ENCODE results near the gene SLC39A11. TPM values are rescaled to one million over a fixed set of nuclear protein-coding genes. Genes with fewer than 3 reads are reported as not detected.
"Not testable (repeated sequence)": the region's sequence is repeated elsewhere in the genome, so short reads cannot be mapped to it uniquely, and the experiment has no call there.

Gene SLC39A11
- total and polyA plus RNA-seq, 2 of the 13 experiments (the other 11 are each of a cell fraction or from before 2014, with no cell fraction given), result 17.2 to 31.5 TPM

GRCh38 chr17:72829883-72830282 is 262.6 kb downstream of the SLC39A11 start:
- peaks cover 18% of the 10 kb centered on the region for H3K9me3 ChIP-seq (ENCODE audit: low read length)
- no peak for FAIRE-seq
- no peak overlapping the region for H3K27ac ChIP-seq (ENCODE audit: extremely low read length, insufficient read depth, low read length)
- POLR2A ChIA-PET, result no interaction called here
- H4K20me1 ChIP-seq (ENCODE audit: insufficient read depth, low read length), result no peaks in the 10 kb centered on the region
- CTCF ChIA-PET (ENCODE audit: low intra/inter-chr PET ratio, low total read pairs), result no interaction called here
- H3K4me2 ChIP-seq (ENCODE audit: low read depth, low read length), result no peak overlapping the region
- no peak overlapping the region for H3K4me3 ChIP-seq (replicated peaks in 1 of 3; ENCODE audit: insufficient read depth in 1 of 3, low read depth in 2 of 3, low read length in 3 of 3)
- intact Hi-C loops (cut with micrococcal nuclease; ENCODE audit: unreplicated experiment), result no loop called here
- in situ Hi-C loops (cut with HindIII; ENCODE audit: extremely low pct_ligation_motif_present, low pct_unique_long_range_greater_than_20kb), result no loop called here
- peak; percentile 31; the same call in 1 of the 3 replicates for ATAC-seq
- H2AFZ ChIP-seq (ENCODE audit: low read length), result no peak overlapping the region
- no peaks in the 10 kb centered on the region for H3K79me2 ChIP-seq (ENCODE audit: insufficient read depth, low read length)
- no peaks in the 10 kb centered on the region for H3K36me3 ChIP-seq (replicated peaks in 1 of 2; ENCODE audit: control insufficient read depth in 1 of 2, insufficient read depth in 2 of 2, low read length in 2 of 2)
- no peaks in the 10 kb centered on the region for H3K27me3 ChIP-seq (ENCODE audit: control insufficient read depth in 1 of 2, insufficient read depth in 2 of 2, low read length in 2 of 2)
- WGBS (ENCODE audit: low lambda C conversion rate), result 89% methylated on average over 4 of the region's 4 CpGs
- no peak for TF ChIP-seq ZNF572 (CRISPR knock-in tag; IDR thresholded peaks at IDR 0.05)
- peak; percentile 30; the same call in 1 of the 2 replicates for TF ChIP-seq MNT (IDR thresholded peaks at IDR 0.05)
- DNase-seq (ENCODE audit: low spot score), result no peak
- no TSS peak for BruUV-seq (replicated peaks)
- no peaks in the 10 kb centered on the region for H3K4me1 ChIP-seq (ENCODE audit: insufficient read depth, low read length)
- no peak overlapping the region for H3K9ac ChIP-seq (ENCODE audit: insufficient read depth, low read depth, low read length)

GRCh38 chr17:72826602-72827001 is 265.9 kb downstream of the SLC39A11 start:
- H3K27ac ChIP-seq (ENCODE audit: extremely low read length, insufficient read depth, low read length), result no peak overlapping the region
- H3K4me1 ChIP-seq (ENCODE audit: insufficient read depth, low read length), result peaks cover 17% of the 10 kb centered on the region
- H3K4me2 ChIP-seq (ENCODE audit: low read depth, low read length), result no peak overlapping the region
- H4K20me1 ChIP-seq (ENCODE audit: insufficient read depth, low read length), result no peaks in the 10 kb centered on the region
- H3K79me2 ChIP-seq (ENCODE audit: insufficient read depth, low read length), result no peaks in the 10 kb centered on the region
- H3K27me3 ChIP-seq (ENCODE audit: control insufficient read depth in 1 of 2, insufficient read depth in 2 of 2, low read length in 2 of 2), result no peaks in the 10 kb centered on the region
- in situ Hi-C loops (cut with HindIII; ENCODE audit: extremely low pct_ligation_motif_present, low pct_unique_long_range_greater_than_20kb), result no loop called here
- ATAC-seq (no peak), FAIRE-seq (no peak), DNase-seq (ENCODE audit: low spot score) (no peak)
- peaks cover 27% of the 10 kb centered on the region for H3K9me3 ChIP-seq (ENCODE audit: low read length)
- no peaks in the 10 kb centered on the region for H3K36me3 ChIP-seq (replicated peaks in 1 of 2; ENCODE audit: control insufficient read depth in 1 of 2, insufficient read depth in 2 of 2, low read length in 2 of 2)
- 96% methylated on average over 4 of the region's 4 CpGs for WGBS (ENCODE audit: low lambda C conversion rate)
- BruUV-seq (replicated peaks), result no TSS peak
- POLR2A ChIA-PET, result no interaction called here
- H2AFZ ChIP-seq (ENCODE audit: low read length), result no peak overlapping the region
- intact Hi-C loops (cut with micrococcal nuclease; ENCODE audit: unreplicated experiment), result no loop called here
- H3K9ac ChIP-seq (ENCODE audit: insufficient read depth, low read depth, low read length), result no peak overlapping the region
- CTCF ChIA-PET (ENCODE audit: low intra/inter-chr PET ratio, low total read pairs), result no interaction called here
- no peak overlapping the region for H3K4me3 ChIP-seq (replicated peaks in 1 of 3; ENCODE audit: insufficient read depth in 1 of 3, low read depth in 2 of 3, low read length in 3 of 3)
- TF ChIP-seq MXI1 (IDR thresholded peaks at IDR 0.05; ENCODE audit: borderline replicate concordance, low read depth, low read length), result no peak
- TF ChIP-seq ZFP91 (CRISPR knock-in tag; IDR thresholded peaks at IDR 0.05; ENCODE audit: borderline replicate concordance), result no peak
- no peak for TF ChIP-seq ZFP36L1 (CRISPR knock-in tag; IDR thresholded peaks at IDR 0.05)
- TF ChIP-seq ZZZ3 (CRISPR knock-in tag; IDR thresholded peaks at IDR 0.05; ENCODE audit: borderline replicate concordance), result no peak
- TF ChIP-seq E2F5 (CRISPR knock-in tag; conservative IDR thresholded peaks at IDR 0.05), result no peak
- TF ChIP-seq REL (CRISPR knock-in tag; conservative IDR thresholded peaks at IDR 0.05), result no peak
- no peak for TF ChIP-seq ZNF615 (CRISPR knock-in tag; IDR thresholded peaks at IDR 0.05; ENCODE audit: borderline replicate concordance)

GRCh38 chr17:72826059-72826458 is 266.4 kb downstream of the SLC39A11 start:
- BruUV-seq (replicated peaks); FAIRE-seq; CTCF ChIA-PET (ENCODE audit: low intra/inter-chr PET ratio, low total read pairs); POLR2A ChIA-PET; in situ Hi-C loops (cut with HindIII; ENCODE audit: extremely low pct_ligation_motif_present, low pct_unique_long_range_greater_than_20kb); H3K36me3 ChIP-seq (replicated peaks in 1 of 2; ENCODE audit: control insufficient read depth in 1 of 2, insufficient read depth in 2 of 2, low read length in 2 of 2); H2AFZ ChIP-seq (ENCODE audit: low read length); H3K4me2 ChIP-seq (ENCODE audit: low read depth, low read length); H3K27me3 ChIP-seq (ENCODE audit: control insufficient read depth in 1 of 2, insufficient read depth in 2 of 2, low read length in 2 of 2); intact Hi-C loops (cut with micrococcal nuclease; ENCODE audit: unreplicated experiment); H3K27ac ChIP-seq (ENCODE audit: extremely low read length, insufficient read depth, low read length); H4K20me1 ChIP-seq (ENCODE audit: insufficient read depth, low read length); H3K9ac ChIP-seq (ENCODE audit: insufficient read depth, low read depth, low read length); H3K79me2 ChIP-seq (ENCODE audit: insufficient read depth, low read length); H3K4me3 ChIP-seq (replicated peaks in 1 of 3; ENCODE audit: insufficient read depth in 1 of 3, low read depth in 2 of 3, low read length in 3 of 3); ATAC-seq; DNase-seq (ENCODE audit: low spot score): not testable (repeated sequence)
- Histone ChIP-seq H3K4me1 (ENCODE audit: insufficient read depth, low read length) (peaks cover 20% of the 10 kb centered on the region), H3K9me3 (ENCODE audit: low read length) (peaks cover 27% of the 10 kb centered on the region)
- 75% methylated on average over 2 of the region's 2 CpGs for WGBS (ENCODE audit: low lambda C conversion rate)

Measured in HepG2 (cell line).